Large intestine (tissue), 3 donors: ENCODE data around the gene NSD1. TPM values are rescaled to one million over a fixed set of nuclear protein-coding genes. Genes with fewer than 3 reads are reported as not detected.

Source experiments
- DNase-seq, 2 donors: peaks; one replicate each; pipeline versions ENCODE4 v3.0.0 to v3.0.0-alpha.2; 2013
- H3K27ac ChIP-seq: one replicate; pipeline ENCODE4 v1.5.1; 2013; ENCODE audit warnings: low read length
- H3K27me3 ChIP-seq: 2 replicates; pipeline ENCODE4 v1.6.1; 2013; ENCODE audit warnings: low read length; ENCODE audit not compliant: control insufficient read depth, insufficient read depth
- H3K36me3 ChIP-seq: 2 replicates; pipeline ENCODE4 v1.6.1; 2013; ENCODE audit warnings: low read length; ENCODE audit not compliant: control insufficient read depth, insufficient read depth
- H3K4me1 ChIP-seq: one replicate; pipeline ENCODE4 v1.6.1; 2013; ENCODE audit warnings: low read length; ENCODE audit not compliant: control insufficient read depth, insufficient read depth
- H3K4me3 ChIP-seq: one replicate; pipeline ENCODE4 v1.5.1; 2013; ENCODE audit warnings: low read length
- H3K9me3 ChIP-seq: one replicate; pipeline ENCODE4 v1.6.1; 2013; ENCODE audit warnings: mild to moderate bottlenecking, low read depth, low read length, moderate library complexity; ENCODE audit not compliant: control insufficient read depth
- WGBS: methylation state at CpG from one replicate; pipeline ENCODE4 v1.1.5; 2013; ENCODE audit warnings: low lambda C conversion rate; ENCODE audit not compliant: insufficient coverage; 5-methylcytosine and 5-hydroxymethylcytosine counted together
- polyA plus RNA-seq: library from polyadenylated mRNA; unstranded; fragments of 120-200 nt; gene quantifications from one replicate; pipeline ENCODE4 v1.2.1, GENCODE V29; 2013

NSD1 gene
- polyA plus RNA-seq, 1 donor: 27.2 TPM

GRCh38 chr5:177328545-177329231 lies 195.1 kb downstream of the NSD1 start:
- Histone ChIP-seq H3K4me3 (no peak overlapping the region), H3K4me1 (peaks cover 29% of the 10 kb centered on the region), H3K9me3 (no peaks in the 10 kb centered on the region), H3K36me3 (peaks cover 48% of the 10 kb centered on the region), H3K27ac (no peak overlapping the region), H3K27me3 (no peaks in the 10 kb centered on the region)
- no peak for DNase-seq
- 100% methylated on average over 1 of the region's 19 CpGs for WGBS

GRCh38 chr5:177329883-177330282 lies 196.3 kb downstream of the NSD1 start:
- Histone ChIP-seq H3K27ac (no peak overlapping the region), H3K4me3 (no peak overlapping the region), H3K4me1 (peaks cover 25% of the 10 kb centered on the region), H3K9me3 (no peaks in the 10 kb centered on the region), H3K36me3 (peaks cover 60% of the 10 kb centered on the region), H3K27me3 (no peaks in the 10 kb centered on the region)
- no peak for DNase-seq
- WGBS: no CpG with 5 or more reads among the region's 6 CpGs

- no peak overlapping the region for H3K27ac ChIP-seq
- no CpG with 5 or more reads among the region's 27 CpGs for WGBS
- DNase-seq: no peak
- peaks cover 73% of the 10 kb centered on the region for H3K36me3 ChIP-seq
- H3K4me3 ChIP-seq: no peak overlapping the region
- H3K27me3 ChIP-seq: no peaks in the 10 kb centered on the region
- peaks cover 15% of the 10 kb centered on the region for H3K4me1 ChIP-seq
- no peaks in the 10 kb centered on the region for H3K9me3 ChIP-seq
Observed at GRCh38 chr5:177330991-177331842, 197.6 kb downstream of the NSD1 start.

- H3K27ac ChIP-seq: no peak overlapping the region
- DNase-seq: no peak
- H3K4me1 ChIP-seq: peaks cover 9% of the 10 kb centered on the region
- WGBS: 80% methylated on average over 3 of the region's 35 CpGs
- no peak overlapping the region for H3K4me3 ChIP-seq
- H3K9me3 ChIP-seq: no peaks in the 10 kb centered on the region
- H3K27me3 ChIP-seq: no peaks in the 10 kb centered on the region
- H3K36me3 ChIP-seq: peaks cover 83% of the 10 kb centered on the region
Observed at GRCh38 chr5:177332031-177332895, 198.7 kb downstream of the NSD1 start.

GRCh38 chr5:177332896-177333260 lies 199.3 kb downstream of the NSD1 start:
- Histone ChIP-seq H3K9me3 (no peaks in the 10 kb centered on the region), H3K4me3 (no peak overlapping the region), H3K27me3 (no peaks in the 10 kb centered on the region), H3K27ac (no peak overlapping the region), H3K4me1 (peaks cover 4% of the 10 kb centered on the region), H3K36me3 (peaks cover 89% of the 10 kb centered on the region)
- no CpG with 5 or more reads among the region's 13 CpGs for WGBS
- DNase-seq: no peak

- H3K27me3 ChIP-seq: no peaks in the 10 kb centered on the region
- DNase-seq: no peak
- H3K4me1 ChIP-seq: no peaks in the 10 kb centered on the region
- H3K27ac ChIP-seq: no peak overlapping the region
- peaks cover 93% of the 10 kb centered on the region for H3K36me3 ChIP-seq
- no peaks in the 10 kb centered on the region for H3K9me3 ChIP-seq
- no CpG with 5 or more reads among the region's 16 CpGs for WGBS
- no peak overlapping the region for H3K4me3 ChIP-seq
Observed at GRCh38 chr5:177333420-177334154, 200.0 kb downstream of the NSD1 start.

GRCh38 chr5:177334155-177334551 lies 200.6 kb downstream of the NSD1 start:
- WGBS: no CpG with 5 or more reads among the region's 15 CpGs
- Histone ChIP-seq H3K9me3 (no peaks in the 10 kb centered on the region), H3K4me3 (no peak overlapping the region), H3K4me1 (no peaks in the 10 kb centered on the region), H3K27ac (no peak overlapping the region), H3K36me3 (peaks cover 96% of the 10 kb centered on the region), H3K27me3 (no peaks in the 10 kb centered on the region)
- no peak for DNase-seq

GRCh38 chr5:177334781-177335700 lies 201.5 kb downstream of the NSD1 start:
- no peak for DNase-seq
- 80% methylated on average over 1 of the region's 21 CpGs for WGBS

GRCh38 chr5:177335701-177336065 lies 202.1 kb downstream of the NSD1 start:
- WGBS: no CpG with 5 or more reads among the region's 7 CpGs
- no peaks in the 10 kb centered on the region for H3K27me3 ChIP-seq
- H3K4me3 ChIP-seq: no peak overlapping the region
- H3K4me1 ChIP-seq: no peaks in the 10 kb centered on the region
- DNase-seq: no peak
- peaks cover 94% of the 10 kb centered on the region for H3K36me3 ChIP-seq
- H3K9me3 ChIP-seq: no peaks in the 10 kb centered on the region
- H3K27ac ChIP-seq: no peak overlapping the region

More at GRCh38 chr5:177334781-177335700, 201.5 kb downstream of the NSD1 start:
- no peaks in the 10 kb centered on the region for H3K4me1 ChIP-seq
- H3K4me3 ChIP-seq: no peak overlapping the region
- H3K27ac ChIP-seq: no peak overlapping the region
- H3K27me3 ChIP-seq: no peaks in the 10 kb centered on the region
- H3K9me3 ChIP-seq: no peaks in the 10 kb centered on the region
- peaks cover 97% of the 10 kb centered on the region for H3K36me3 ChIP-seq
